SH-SY5Y (cell line): Measurements from ENCODE around the gene RAMACL.

ENCODE experiments used
- GATA2 ChIP-seq: IDR thresholded peaks from 2 replicates; pipeline ENCODE4 v1.6.1; 2011; ENCODE audit warnings: mild to moderate bottlenecking, low read depth, low read length
- GATA3 ChIP-seq: IDR thresholded peaks from 2 replicates; pipeline ENCODE4 v1.6.1; 2011; ENCODE audit warnings: low read depth, mild to moderate bottlenecking, low read length, moderate library complexity

Gene RAMACL

GRCh38 chr6:166562726-166563125, 23.8 kb downstream of the RAMACL start:
- no peak for TF ChIP-seq GATA2
- TF ChIP-seq GATA3 = no peak

- no peak for TF ChIP-seq GATA2
- TF ChIP-seq GATA3 = no peak
Observed at GRCh38 chr6:166561771-166562359, 24.6 kb downstream of the RAMACL start.

- TF ChIP-seq GATA2 (no peak), GATA3 (no peak)
Observed at GRCh38 chr6:166560222-166560621, 26.3 kb downstream of the RAMACL start.

GRCh38 chr6:166559662-166560061, 26.8 kb downstream of the RAMACL start:
- TF ChIP-seq GATA3 (no peak), GATA2 (no peak)

GRCh38 chr6:166559211-166559610, 27.3 kb downstream of the RAMACL start:
- TF ChIP-seq GATA2 (no peak), GATA3 (no peak)

- TF ChIP-seq GATA3 (no peak), GATA2 (no peak)
Observed at GRCh38 chr6:166558156-166559005, 28.1 kb downstream of the RAMACL start.

GRCh38 chr6:166556863-166557322, 29.6 kb downstream of the RAMACL start:
- TF ChIP-seq GATA3 (no peak), GATA2 (no peak)

- TF ChIP-seq GATA3 = no peak
- no peak for TF ChIP-seq GATA2
Observed at GRCh38 chr6:166556336-166556735, 30.1 kb downstream of the RAMACL start.

- TF ChIP-seq GATA2 = no peak
- TF ChIP-seq GATA3 = no peak
Observed at GRCh38 chr6:166555086-166555485, 31.4 kb downstream of the RAMACL start.

GRCh38 chr6:166554316-166554715, 32.2 kb downstream of the RAMACL start:
- TF ChIP-seq GATA2 (no peak), GATA3 (no peak)

GRCh38 chr6:166553563-166554271, 32.8 kb downstream of the RAMACL start:
- no peak for TF ChIP-seq GATA2
- no peak for TF ChIP-seq GATA3

GRCh38 chr6:166552600-166552999, 33.9 kb downstream of the RAMACL start:
- no peak for TF ChIP-seq GATA2
- TF ChIP-seq GATA3 = no peak

- no peak for TF ChIP-seq GATA3
Observed at GRCh38 chr6:166551754-166552495, 34.6 kb downstream of the RAMACL start.

GRCh38 chr6:166546653-166547052, 39.8 kb downstream of the RAMACL start:
- TF ChIP-seq GATA2 (no peak), GATA3 (no peak)
